Mesendoderm (in vitro differentiated cells): ENCODE results near the gene TNFSF10.

Experiments used
- DNase-seq: peaks from one replicate; pipeline ENCODE4 v3.0.0; 2013
- H2AK5ac ChIP-seq: 2 replicates; pipeline ENCODE4 v1.6.1; 2013; ENCODE audit warnings: low read length, inconsistent platforms
- H2BK120ac ChIP-seq: 2 replicates; pipeline ENCODE4 v1.6.1; 2013; ENCODE audit warnings: low read depth, mild to moderate bottlenecking, low read length, moderate library complexity, mixed read lengths
- H2BK15ac ChIP-seq: replicated peaks from 2 replicates; pipeline ENCODE4 v1.6.1; 2013; ENCODE audit warnings: low read depth, mild to moderate bottlenecking, moderate library complexity
- H2BK5ac ChIP-seq: 2 replicates; pipeline ENCODE4 v1.6.1; 2013; ENCODE audit warnings: low read length, inconsistent platforms
- H3K18ac ChIP-seq: 2 replicates; pipeline ENCODE4 v1.6.1; 2013; ENCODE audit warnings: mild to moderate bottlenecking, low read length, mixed read lengths
- H3K23ac ChIP-seq: one replicate; pipeline ENCODE4 v1.6.1; 2013; ENCODE audit warnings: low read length
- H3K27ac ChIP-seq: 2 replicates; pipeline ENCODE4 v1.5.1; 2013; ENCODE audit warnings: low read depth, mild to moderate bottlenecking, inconsistent platforms, low read length, moderate library complexity
- H3K27me3 ChIP-seq: 2 replicates; pipeline ENCODE4 v1.6.1; 2013; ENCODE audit warnings: low read length, control low read depth, mild to moderate bottlenecking, inconsistent platforms; ENCODE audit not compliant: insufficient read depth, poor library complexity
- H3K36me3 ChIP-seq: 2 replicates; pipeline ENCODE4 v1.6.1; 2013; ENCODE audit warnings: low read length, inconsistent platforms; ENCODE audit not compliant: control insufficient read depth, insufficient read depth
- H3K4ac ChIP-seq: one replicate; pipeline ENCODE4 v1.6.1; 2013; ENCODE audit warnings: low read depth, mild to moderate bottlenecking, low read length, moderate library complexity
- H3K4me1 ChIP-seq: 2 replicates; pipeline ENCODE4 v1.6.1; 2013; ENCODE audit warnings: low read depth, low read length, inconsistent platforms; ENCODE audit not compliant: control insufficient read depth
- H3K4me2 ChIP-seq: 2 replicates; pipeline ENCODE4 v1.6.1; 2013; ENCODE audit warnings: low read length
- H3K4me3 ChIP-seq: 2 replicates; pipeline ENCODE4 v1.5.1; 2013; ENCODE audit warnings: mild to moderate bottlenecking, low read length
- H3K56ac ChIP-seq: one replicate; pipeline ENCODE4 v1.6.1; 2013; ENCODE audit warnings: low read length
- H3K79me1 ChIP-seq: 2 replicates; pipeline ENCODE4 v1.6.1; 2013; ENCODE audit warnings: low read length, inconsistent platforms
- H3K79me2 ChIP-seq: 2 replicates; pipeline ENCODE4 v1.6.1; 2013; ENCODE audit warnings: mild to moderate bottlenecking, low read length; ENCODE audit not compliant: control insufficient read depth, insufficient read depth
- H3K9ac ChIP-seq: 2 replicates; pipeline ENCODE4 v1.6.1; 2013; ENCODE audit warnings: low read length, inconsistent platforms
- H4K5ac ChIP-seq: one replicate; pipeline ENCODE4 v1.6.1; 2013; ENCODE audit warnings: low read length
- H4K8ac ChIP-seq: one replicate; pipeline ENCODE4 v1.6.1; 2013; ENCODE audit warnings: low read depth, mild to moderate bottlenecking, control low read depth, low read length, moderate library complexity
- WGBS: extraction: QIAGEN DNeasy Blood & Tissue Kit; methylation state at CpG from one replicate; pipeline ENCODE4 v1.1.7; 2013; ENCODE audit warnings: low lambda C conversion rate, missing lambda C conversion rate; ENCODE audit not compliant: insufficient coverage; ENCODE audit errors: extremely low coverage; 5-methylcytosine and 5-hydroxymethylcytosine counted together

TNFSF10 gene

GRCh38 chr3:172562871-172563865, 39.9 kb upstream of the TNFSF10 start:
- no peak overlapping the region for H2BK15ac ChIP-seq
- H3K4ac ChIP-seq = no peak overlapping the region
- H3K9ac ChIP-seq = no peak overlapping the region
- no peak overlapping the region for H3K27ac ChIP-seq
- H3K27me3 ChIP-seq = no peaks in the 10 kb centered on the region
- no peak overlapping the region for H2AK5ac ChIP-seq
- H3K4me1 ChIP-seq = no peaks in the 10 kb centered on the region
- H4K8ac ChIP-seq = no peak overlapping the region
- no peak overlapping the region for H3K4me2 ChIP-seq
- no peak overlapping the region for H4K5ac ChIP-seq
- H3K23ac ChIP-seq = no peak overlapping the region
- WGBS = no CpG with 5 or more reads among the region's 8 CpGs
- no peaks in the 10 kb centered on the region for H3K79me1 ChIP-seq
- no peak overlapping the region for H3K56ac ChIP-seq
- H3K79me2 ChIP-seq = no peaks in the 10 kb centered on the region
- no peak overlapping the region for H2BK120ac ChIP-seq
- H3K4me3 ChIP-seq = no peak overlapping the region
- H2BK5ac ChIP-seq = no peak overlapping the region
- no peak for DNase-seq
- no peak overlapping the region for H3K18ac ChIP-seq
- H3K36me3 ChIP-seq = no peaks in the 10 kb centered on the region

- H3K27ac ChIP-seq = no peak overlapping the region
These were observed 38.8 kb upstream of the TNFSF10 start for GRCh38 chr3:172561897-172562640.

GRCh38 chr3:172560586-172560985, 37.4 kb upstream of the TNFSF10 start:
- Histone ChIP-seq H3K27me3 (no peaks in the 10 kb centered on the region), H3K27ac (no peak overlapping the region), H2BK120ac (no peak overlapping the region), H3K56ac (no peak overlapping the region), H3K36me3 (no peaks in the 10 kb centered on the region), H2BK15ac (no peak overlapping the region), H3K79me1 (no peaks in the 10 kb centered on the region), H2AK5ac (no peak overlapping the region), H2BK5ac (no peak overlapping the region), H3K9ac (no peak overlapping the region), H4K5ac (no peak overlapping the region), H3K4ac (no peak overlapping the region), H3K23ac (no peak overlapping the region), H3K79me2 (no peaks in the 10 kb centered on the region), H4K8ac (no peak overlapping the region), H3K4me3 (no peak overlapping the region), H3K18ac (no peak overlapping the region), H3K4me1 (no peaks in the 10 kb centered on the region), H3K4me2 (no peak overlapping the region)
- DNase-seq = no peak
- WGBS = no CpG with 5 or more reads among the region's 1 CpG

More at GRCh38 chr3:172561897-172562640, 38.8 kb upstream of the TNFSF10 start:
- WGBS = no CpG with 5 or more reads among the region's 12 CpGs
- no peaks in the 10 kb centered on the region for H3K79me1 ChIP-seq
- no peak overlapping the region for H2BK5ac ChIP-seq
- H3K4ac ChIP-seq = no peak overlapping the region
- H3K56ac ChIP-seq = no peak overlapping the region
- H3K36me3 ChIP-seq = no peaks in the 10 kb centered on the region
- DNase-seq = no peak
- no peak overlapping the region for H3K9ac ChIP-seq
- H3K4me3 ChIP-seq = no peak overlapping the region
- no peak overlapping the region for H4K5ac ChIP-seq
- H2AK5ac ChIP-seq = no peak overlapping the region
- H2BK120ac ChIP-seq = no peak overlapping the region
- H4K8ac ChIP-seq = no peak overlapping the region
- no peak overlapping the region for H2BK15ac ChIP-seq
- H3K4me1 ChIP-seq = no peaks in the 10 kb centered on the region
- H3K27me3 ChIP-seq = no peaks in the 10 kb centered on the region
- no peak overlapping the region for H3K23ac ChIP-seq
- no peak overlapping the region for H3K18ac ChIP-seq
- H3K79me2 ChIP-seq = no peaks in the 10 kb centered on the region
- H3K4me2 ChIP-seq = no peak overlapping the region

DNA sequence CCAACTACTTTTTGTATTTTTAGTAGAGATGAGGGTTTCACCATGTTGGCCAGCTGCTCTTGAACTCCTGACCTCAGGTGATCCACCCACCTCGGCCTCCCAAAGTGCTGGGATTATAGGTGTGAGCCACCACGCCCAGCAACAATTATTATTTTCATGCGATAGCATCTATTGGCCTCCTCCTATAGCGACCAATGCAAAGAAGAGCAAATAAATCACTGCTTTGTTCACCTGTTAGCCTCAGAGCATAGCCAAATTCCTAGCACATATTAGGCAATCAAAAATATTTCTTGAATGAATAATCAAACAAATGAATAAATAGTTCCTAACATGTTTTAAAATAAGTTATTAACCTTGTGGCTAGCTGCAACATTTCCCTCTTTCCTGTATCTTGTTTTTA, 36.8 kb upstream of the TNFSF10 start:
- no peak overlapping the region for H2BK5ac ChIP-seq
- no peak overlapping the region for H3K56ac ChIP-seq
- H2BK120ac ChIP-seq = no peak overlapping the region
- no peaks in the 10 kb centered on the region for H3K36me3 ChIP-seq
- no peak overlapping the region for H3K9ac ChIP-seq
- no peak overlapping the region for H3K4ac ChIP-seq
- no peak overlapping the region for H3K23ac ChIP-seq
- H3K79me2 ChIP-seq = no peaks in the 10 kb centered on the region
- H3K4me1 ChIP-seq = no peaks in the 10 kb centered on the region
- no peak overlapping the region for H3K18ac ChIP-seq
- H3K4me2 ChIP-seq = no peak overlapping the region
- H4K8ac ChIP-seq = no peak overlapping the region
- H3K79me1 ChIP-seq = no peaks in the 10 kb centered on the region
- H3K27me3 ChIP-seq = no peaks in the 10 kb centered on the region
- WGBS = no CpG with 5 or more reads among the region's 4 CpGs
- no peak for DNase-seq
- no peak overlapping the region for H2AK5ac ChIP-seq
- no peak overlapping the region for H3K27ac ChIP-seq
- no peak overlapping the region for H4K5ac ChIP-seq
- H3K4me3 ChIP-seq = no peak overlapping the region
- H2BK15ac ChIP-seq = no peak overlapping the region

- H3K79me1 ChIP-seq = no peaks in the 10 kb centered on the region
- no peaks in the 10 kb centered on the region for H3K4me1 ChIP-seq
- no peak overlapping the region for H3K4ac ChIP-seq
- no peak for DNase-seq
- H2AK5ac ChIP-seq = no peak overlapping the region
- no peak overlapping the region for H3K4me3 ChIP-seq
- H3K23ac ChIP-seq = no peak overlapping the region
- no peak overlapping the region for H3K9ac ChIP-seq
- no peak overlapping the region for H2BK15ac ChIP-seq
- H4K5ac ChIP-seq = no peak overlapping the region
- H3K27me3 ChIP-seq = no peaks in the 10 kb centered on the region
- no peak overlapping the region for H2BK120ac ChIP-seq
- no peak overlapping the region for H2BK5ac ChIP-seq
- WGBS = no CpG with 5 or more reads among the region's 3 CpGs
- H3K18ac ChIP-seq = no peak overlapping the region
- no peak overlapping the region for H3K27ac ChIP-seq
- H4K8ac ChIP-seq = no peak overlapping the region
- H3K4me2 ChIP-seq = no peak overlapping the region
- no peaks in the 10 kb centered on the region for H3K36me3 ChIP-seq
- no peak overlapping the region for H3K56ac ChIP-seq
- no peaks in the 10 kb centered on the region for H3K79me2 ChIP-seq
These were observed 35.8 kb upstream of the TNFSF10 start for GRCh38 chr3:172559020-172559419.
